ENCODE measurements around the gene DISP3. TPM values are rescaled to one million over a fixed set of nuclear protein-coding genes. Genes with fewer than 3 reads are reported as not detected.

The DISP3 gene, protein sequence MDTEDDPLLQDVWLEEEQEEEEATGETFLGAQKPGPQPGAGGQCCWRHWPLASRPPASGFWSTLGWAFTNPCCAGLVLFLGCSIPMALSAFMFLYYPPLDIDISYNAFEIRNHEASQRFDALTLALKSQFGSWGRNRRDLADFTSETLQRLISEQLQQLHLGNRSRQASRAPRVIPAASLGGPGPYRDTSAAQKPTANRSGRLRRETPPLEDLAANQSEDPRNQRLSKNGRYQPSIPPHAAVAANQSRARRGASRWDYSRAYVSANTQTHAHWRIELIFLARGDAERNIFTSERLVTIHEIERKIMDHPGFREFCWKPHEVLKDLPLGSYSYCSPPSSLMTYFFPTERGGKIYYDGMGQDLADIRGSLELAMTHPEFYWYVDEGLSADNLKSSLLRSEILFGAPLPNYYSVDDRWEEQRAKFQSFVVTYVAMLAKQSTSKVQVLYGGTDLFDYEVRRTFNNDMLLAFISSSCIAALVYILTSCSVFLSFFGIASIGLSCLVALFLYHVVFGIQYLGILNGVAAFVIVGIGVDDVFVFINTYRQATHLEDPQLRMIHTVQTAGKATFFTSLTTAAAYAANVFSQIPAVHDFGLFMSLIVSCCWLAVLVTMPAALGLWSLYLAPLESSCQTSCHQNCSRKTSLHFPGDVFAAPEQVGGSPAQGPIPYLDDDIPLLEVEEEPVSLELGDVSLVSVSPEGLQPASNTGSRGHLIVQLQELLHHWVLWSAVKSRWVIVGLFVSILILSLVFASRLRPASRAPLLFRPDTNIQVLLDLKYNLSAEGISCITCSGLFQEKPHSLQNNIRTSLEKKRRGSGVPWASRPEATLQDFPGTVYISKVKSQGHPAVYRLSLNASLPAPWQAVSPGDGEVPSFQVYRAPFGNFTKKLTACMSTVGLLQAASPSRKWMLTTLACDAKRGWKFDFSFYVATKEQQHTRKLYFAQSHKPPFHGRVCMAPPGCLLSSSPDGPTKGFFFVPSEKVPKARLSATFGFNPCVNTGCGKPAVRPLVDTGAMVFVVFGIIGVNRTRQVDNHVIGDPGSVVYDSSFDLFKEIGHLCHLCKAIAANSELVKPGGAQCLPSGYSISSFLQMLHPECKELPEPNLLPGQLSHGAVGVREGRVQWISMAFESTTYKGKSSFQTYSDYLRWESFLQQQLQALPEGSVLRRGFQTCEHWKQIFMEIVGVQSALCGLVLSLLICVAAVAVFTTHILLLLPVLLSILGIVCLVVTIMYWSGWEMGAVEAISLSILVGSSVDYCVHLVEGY (N-terminal part only)
- total RNA-seq (1 to 10 TPM; 6.8 to 8.8 TPM), polyA plus RNA-seq (ENCODE audit: insufficient read depth, low read depth, low replicate concordance) (7.3 TPM)
- long read RNA-seq, donor 1, result 0 reads
- long read RNA-seq, donor 2, result 0 reads

DNA sequence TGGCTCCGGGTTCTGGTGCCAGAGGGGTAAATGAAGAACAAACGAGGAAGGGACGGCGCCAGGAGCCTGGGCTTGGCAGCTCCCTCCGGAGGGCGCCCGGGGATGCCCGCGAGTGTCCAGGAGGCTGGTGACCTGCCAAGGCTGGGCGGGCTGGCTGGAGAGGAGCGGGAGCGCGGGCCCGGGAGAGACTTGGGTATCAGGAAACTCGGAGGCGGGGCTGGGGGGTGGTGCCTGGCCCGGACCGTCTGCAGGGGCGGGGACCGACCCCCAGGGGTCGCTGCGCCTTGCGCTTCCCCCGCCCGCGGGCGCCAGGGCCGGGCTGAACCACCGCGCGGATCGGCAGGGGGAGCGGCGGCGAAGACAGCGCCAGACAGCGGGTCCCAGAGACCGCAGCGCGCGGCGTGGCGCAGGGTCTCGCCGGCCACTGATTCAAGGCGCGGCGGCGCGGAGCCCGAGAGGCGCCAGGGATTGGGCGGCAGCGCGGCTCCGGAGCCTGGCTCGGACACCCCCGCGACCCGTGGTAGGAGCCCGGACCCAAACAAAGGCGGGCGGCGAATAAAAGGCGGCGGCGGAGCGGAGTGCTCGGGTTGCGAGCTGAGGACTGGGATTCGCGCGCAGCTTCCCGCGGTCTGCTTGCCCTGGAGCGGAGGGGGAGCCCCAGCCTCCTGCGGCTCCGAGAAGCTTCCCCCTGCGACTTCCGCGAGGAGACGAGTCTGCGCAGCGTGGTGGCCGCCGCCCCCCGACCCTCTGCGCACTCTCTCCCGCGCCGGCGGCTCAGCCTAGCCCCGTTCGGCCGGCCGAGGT is at the start of gene DISP3:
Gene DISP3, plus strand, starts transcription at position 585 of the 804 bp plus-strand sequence. CDS start 21,838 bp downstream, outside the sequence.
- no peak for TF ChIP-seq POLR2A (IDR thresholded peaks at IDR 0.05)
- TF ChIP-seq, protein P1, sequence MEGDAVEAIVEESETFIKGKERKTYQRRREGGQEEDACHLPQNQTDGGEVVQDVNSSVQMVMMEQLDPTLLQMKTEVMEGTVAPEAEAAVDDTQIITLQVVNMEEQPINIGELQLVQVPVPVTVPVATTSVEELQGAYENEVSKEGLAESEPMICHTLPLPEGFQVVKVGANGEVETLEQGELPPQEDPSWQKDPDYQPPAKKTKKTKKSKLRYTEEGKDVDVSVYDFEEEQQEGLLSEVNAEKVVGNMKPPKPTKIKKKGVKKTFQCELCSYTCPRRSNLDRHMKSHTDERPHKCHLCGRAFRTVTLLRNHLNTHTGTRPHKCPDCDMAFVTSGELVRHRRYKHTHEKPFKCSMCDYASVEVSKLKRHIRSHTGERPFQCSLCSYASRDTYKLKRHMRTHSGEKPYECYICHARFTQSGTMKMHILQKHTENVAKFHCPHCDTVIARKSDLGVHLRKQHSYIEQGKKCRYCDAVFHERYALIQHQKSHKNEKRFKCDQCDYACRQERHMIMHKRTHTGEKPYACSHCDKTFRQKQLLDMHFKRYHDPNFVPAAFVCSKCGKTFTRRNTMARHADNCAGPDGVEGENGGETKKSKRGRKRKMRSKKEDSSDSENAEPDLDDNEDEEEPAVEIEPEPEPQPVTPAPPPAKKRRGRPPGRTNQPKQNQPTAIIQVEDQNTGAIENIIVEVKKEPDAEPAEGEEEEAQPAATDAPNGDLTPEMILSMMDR (IDR thresholded peaks at IDR 0.05), result peak; percentile 43 to 61 (median 53)
- H3K9me3 ChIP-seq, result no peaks in the 10 kb centered on the region
- WGBS, 2 donors, result 0 to 1% methylated on average over 16 to 49 of the region's 96 CpGs
- peaks cover 4% of the 10 kb centered on the region for H3K4me1 ChIP-seq
- no peaks in the 10 kb centered on the region for H3K36me3 ChIP-seq (ENCODE audit: low read depth, missing control alignments)
- H3K27ac ChIP-seq, result no peak within 1 kb of the TSS
- H3K27me3 ChIP-seq, result no peaks in the 10 kb centered on the region
- peak within 1 kb of the TSS; percentile 45 to 61 for H3K4me3 ChIP-seq
- intact Hi-C loops (cut with DNase I; ENCODE audit: low total_unique reads), result no loop called here
- peak; percentile 73 for DNase-seq

DNA sequence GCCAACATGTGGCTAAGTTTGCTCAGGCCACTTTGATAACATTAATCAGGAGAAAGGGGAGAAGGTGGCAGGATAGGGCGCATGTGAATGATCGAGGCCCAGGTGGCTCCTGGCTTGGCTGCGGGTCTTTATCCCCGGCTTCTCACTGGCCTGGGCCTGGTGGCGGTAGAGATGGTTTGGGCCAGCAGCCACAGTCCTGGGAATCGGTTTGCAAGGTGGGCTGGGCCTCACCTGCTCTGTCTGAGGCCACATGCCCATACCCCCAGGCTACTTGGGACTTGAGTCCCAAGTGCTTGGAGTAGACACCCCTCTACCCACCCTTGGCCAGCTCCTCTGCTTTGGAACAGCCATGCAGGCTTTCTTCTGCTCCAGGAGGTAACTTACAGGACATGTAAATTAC is 49.7 kb upstream of the DISP3 start:
- no peak for TF ChIP-seq POLR2A (IDR thresholded peaks at IDR 0.05)
- TF ChIP-seq, protein P1 (IDR thresholded peaks at IDR 0.05), result no peak
- Histone ChIP-seq H3K9me3 (no peaks in the 10 kb centered on the region), H3K4me3 (no peak overlapping the region), H3K36me3 (ENCODE audit: low read depth, missing control alignments) (no peaks in the 10 kb centered on the region), H3K27me3 (no peaks in the 10 kb centered on the region), H3K27ac (no peak overlapping the region), H3K4me1 (no peaks in the 10 kb centered on the region)
- intact Hi-C loops (cut with DNase I; ENCODE audit: low total_unique reads), result no loop called here
- no peak for DNase-seq
- WGBS, 2 donors, result 86 to 88% methylated on average over 6 of the region's 6 CpGs

DNA sequence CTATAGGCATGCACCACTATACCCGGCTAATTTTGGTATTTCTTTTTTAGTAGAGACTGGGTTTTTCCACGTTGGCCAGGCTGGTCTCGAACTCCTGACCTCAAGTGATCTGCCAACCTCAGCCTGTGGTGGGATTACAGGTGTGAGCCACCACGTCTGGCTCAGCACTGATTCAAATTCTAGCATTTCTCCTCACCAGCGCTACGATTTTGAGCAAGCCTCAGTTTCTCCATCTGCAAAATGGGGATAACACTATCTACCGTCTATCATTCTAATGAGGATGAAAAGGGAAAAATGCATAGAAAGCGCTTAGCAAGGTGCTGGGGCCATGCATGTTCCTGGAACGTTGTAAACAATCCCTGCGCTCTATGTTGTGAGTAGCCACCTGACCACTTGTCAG is 49.0 kb upstream of the DISP3 start:
- 85 to 89% methylated on average over 10 of the region's 10 CpGs for WGBS, 2 donors
- H3K36me3 ChIP-seq (ENCODE audit: low read depth, missing control alignments), result no peaks in the 10 kb centered on the region
- no peak overlapping the region for H3K4me3 ChIP-seq
- no peaks in the 10 kb centered on the region for H3K4me1 ChIP-seq
- no peak overlapping the region for H3K27ac ChIP-seq
- no peaks in the 10 kb centered on the region for H3K9me3 ChIP-seq
- TF ChIP-seq, protein P1 (IDR thresholded peaks at IDR 0.05), result no peak
- TF ChIP-seq POLR2A (IDR thresholded peaks at IDR 0.05), result no peak
- no peak for DNase-seq
- no peaks in the 10 kb centered on the region for H3K27me3 ChIP-seq
- intact Hi-C loops (cut with DNase I; ENCODE audit: low total_unique reads), result no loop called here

DNA sequence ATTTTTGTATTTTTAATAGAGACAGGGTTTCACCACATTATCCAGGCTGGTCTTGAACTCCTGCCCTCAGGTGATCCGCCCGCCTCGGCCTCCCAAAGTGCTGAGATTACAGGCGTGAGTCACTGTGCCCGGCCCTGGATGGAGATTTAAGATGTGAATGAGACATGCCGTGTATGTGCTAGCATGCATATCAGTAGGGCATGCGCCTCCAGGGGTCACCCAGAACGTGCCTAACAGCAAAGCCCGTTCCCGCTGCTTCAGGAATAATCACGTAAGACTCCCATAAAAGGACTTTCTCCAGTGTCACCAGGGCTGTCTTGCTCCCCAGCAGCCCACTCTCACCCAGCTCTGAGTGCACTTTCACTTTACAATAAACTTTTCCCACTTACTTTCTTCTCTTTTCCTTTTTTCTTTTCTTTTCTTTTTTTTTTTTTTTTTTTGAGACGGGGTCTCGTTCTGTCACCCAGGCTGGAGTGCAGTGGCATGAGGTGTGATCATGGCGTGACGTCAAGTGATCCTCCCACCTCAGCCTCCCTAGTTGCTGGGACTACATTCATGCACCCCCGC is 46.9 kb upstream of the DISP3 start:
- no peak overlapping the region for H3K4me3 ChIP-seq
- WGBS, 2 donors, result 81 to 83% methylated on average over 16 of the region's 16 CpGs
- H3K36me3 ChIP-seq (ENCODE audit: low read depth, missing control alignments), result no peaks in the 10 kb centered on the region
- no peaks in the 10 kb centered on the region for H3K4me1 ChIP-seq
- no peak overlapping the region for H3K27ac ChIP-seq
- intact Hi-C loops (cut with DNase I; ENCODE audit: low total_unique reads), result no loop called here
- H3K27me3 ChIP-seq, result no peaks in the 10 kb centered on the region
- no peaks in the 10 kb centered on the region for H3K9me3 ChIP-seq
- TF ChIP-seq POLR2A (IDR thresholded peaks at IDR 0.05), result no peak
- TF ChIP-seq, protein P1 (IDR thresholded peaks at IDR 0.05), result no peak
- DNase-seq, result no peak
